HL-60 (cell line): ENCODE data around the gene GAPT.

ENCODE experiments used
- GABPA ChIP-seq: IDR thresholded peaks from 2 replicates; pipeline ENCODE4 v1.6.1; 2012; ENCODE audit warnings: low read depth
- POLR2AphosphoS5 ChIP-seq: IDR thresholded peaks from 2 replicates; pipeline ENCODE4 v1.6.1; 2012; ENCODE audit warnings: low read depth
- SPI1 ChIP-seq: IDR thresholded peaks from 2 replicates; pipeline ENCODE4 v1.6.1; 2012; ENCODE audit warnings: low read depth, mild to moderate bottlenecking, borderline replicate concordance
- TF ChIP-seq, protein P1 (sequence below): IDR thresholded peaks from one replicate; pipeline ENCODE4 v1.5.1; 2011; ENCODE audit warnings: low read length, control low read depth, inconsistent platforms; ENCODE audit not compliant: insufficient read depth
- TF ChIP-seq, protein P2 (sequence below): IDR thresholded peaks from 2 replicates; pipeline ENCODE4 v1.6.1; 2012; ENCODE audit warnings: low read depth; ENCODE audit not compliant: insufficient replicate concordance

DNA sequence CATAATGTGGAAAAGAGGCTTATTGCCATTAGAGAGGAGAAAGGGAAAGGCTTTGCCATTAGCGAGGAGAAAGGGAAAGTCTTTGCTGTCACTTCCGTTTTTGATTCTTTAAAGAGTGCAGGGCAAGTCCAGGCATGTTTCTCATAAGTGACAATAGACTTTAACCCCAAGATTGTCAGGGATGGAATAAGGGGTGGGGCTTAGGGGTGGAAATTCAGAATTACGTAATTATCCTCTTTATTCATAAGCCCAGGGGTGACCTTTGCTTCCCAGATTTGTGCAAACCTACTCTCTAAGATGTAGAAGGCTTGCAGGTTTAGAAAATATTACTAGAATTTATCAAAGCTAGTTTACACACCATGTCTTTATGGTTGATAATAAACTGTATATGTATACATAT lies 29.1 kb upstream of the GAPT start:
- TF ChIP-seq POLR2AphosphoS5 = no peak
- TF ChIP-seq, protein P1, sequence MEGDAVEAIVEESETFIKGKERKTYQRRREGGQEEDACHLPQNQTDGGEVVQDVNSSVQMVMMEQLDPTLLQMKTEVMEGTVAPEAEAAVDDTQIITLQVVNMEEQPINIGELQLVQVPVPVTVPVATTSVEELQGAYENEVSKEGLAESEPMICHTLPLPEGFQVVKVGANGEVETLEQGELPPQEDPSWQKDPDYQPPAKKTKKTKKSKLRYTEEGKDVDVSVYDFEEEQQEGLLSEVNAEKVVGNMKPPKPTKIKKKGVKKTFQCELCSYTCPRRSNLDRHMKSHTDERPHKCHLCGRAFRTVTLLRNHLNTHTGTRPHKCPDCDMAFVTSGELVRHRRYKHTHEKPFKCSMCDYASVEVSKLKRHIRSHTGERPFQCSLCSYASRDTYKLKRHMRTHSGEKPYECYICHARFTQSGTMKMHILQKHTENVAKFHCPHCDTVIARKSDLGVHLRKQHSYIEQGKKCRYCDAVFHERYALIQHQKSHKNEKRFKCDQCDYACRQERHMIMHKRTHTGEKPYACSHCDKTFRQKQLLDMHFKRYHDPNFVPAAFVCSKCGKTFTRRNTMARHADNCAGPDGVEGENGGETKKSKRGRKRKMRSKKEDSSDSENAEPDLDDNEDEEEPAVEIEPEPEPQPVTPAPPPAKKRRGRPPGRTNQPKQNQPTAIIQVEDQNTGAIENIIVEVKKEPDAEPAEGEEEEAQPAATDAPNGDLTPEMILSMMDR = no peak
- TF ChIP-seq GABPA = no peak
- TF ChIP-seq, protein P2, sequence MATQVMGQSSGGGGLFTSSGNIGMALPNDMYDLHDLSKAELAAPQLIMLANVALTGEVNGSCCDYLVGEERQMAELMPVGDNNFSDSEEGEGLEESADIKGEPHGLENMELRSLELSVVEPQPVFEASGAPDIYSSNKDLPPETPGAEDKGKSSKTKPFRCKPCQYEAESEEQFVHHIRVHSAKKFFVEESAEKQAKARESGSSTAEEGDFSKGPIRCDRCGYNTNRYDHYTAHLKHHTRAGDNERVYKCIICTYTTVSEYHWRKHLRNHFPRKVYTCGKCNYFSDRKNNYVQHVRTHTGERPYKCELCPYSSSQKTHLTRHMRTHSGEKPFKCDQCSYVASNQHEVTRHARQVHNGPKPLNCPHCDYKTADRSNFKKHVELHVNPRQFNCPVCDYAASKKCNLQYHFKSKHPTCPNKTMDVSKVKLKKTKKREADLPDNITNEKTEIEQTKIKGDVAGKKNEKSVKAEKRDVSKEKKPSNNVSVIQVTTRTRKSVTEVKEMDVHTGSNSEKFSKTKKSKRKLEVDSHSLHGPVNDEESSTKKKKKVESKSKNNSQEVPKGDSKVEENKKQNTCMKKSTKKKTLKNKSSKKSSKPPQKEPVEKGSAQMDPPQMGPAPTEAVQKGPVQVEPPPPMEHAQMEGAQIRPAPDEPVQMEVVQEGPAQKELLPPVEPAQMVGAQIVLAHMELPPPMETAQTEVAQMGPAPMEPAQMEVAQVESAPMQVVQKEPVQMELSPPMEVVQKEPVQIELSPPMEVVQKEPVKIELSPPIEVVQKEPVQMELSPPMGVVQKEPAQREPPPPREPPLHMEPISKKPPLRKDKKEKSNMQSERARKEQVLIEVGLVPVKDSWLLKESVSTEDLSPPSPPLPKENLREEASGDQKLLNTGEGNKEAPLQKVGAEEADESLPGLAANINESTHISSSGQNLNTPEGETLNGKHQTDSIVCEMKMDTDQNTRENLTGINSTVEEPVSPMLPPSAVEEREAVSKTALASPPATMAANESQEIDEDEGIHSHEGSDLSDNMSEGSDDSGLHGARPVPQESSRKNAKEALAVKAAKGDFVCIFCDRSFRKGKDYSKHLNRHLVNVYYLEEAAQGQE = no peak
- no peak for TF ChIP-seq SPI1
